ENCODE data around the gene CSPG5.

CSPG5 gene

GRCh38 chr3:47604145-47604544 is 25.5 kb upstream of the CSPG5 start:
- H3K4me3 ChIP-seq (replicated peaks; ENCODE audit: low read depth, low read length) = no peak overlapping the region
- no peak for TF ChIP-seq CTCF (IDR thresholded peaks at IDR 0.05; ENCODE audit: low read depth, low read length, missing control alignments)
- no peak for DNase-seq (ENCODE audit: extremely low read depth, low read depth)

GRCh38 chr3:47603332-47603731 is 24.7 kb upstream of the CSPG5 start:
- no peak overlapping the region for H3K4me3 ChIP-seq (replicated peaks; ENCODE audit: low read depth, low read length)
- no peak for DNase-seq (ENCODE audit: extremely low read depth, low read depth)
- no peak for TF ChIP-seq CTCF (IDR thresholded peaks at IDR 0.05; ENCODE audit: low read depth, low read length, missing control alignments)

GRCh38 chr3:47601281-47601680 is 22.6 kb upstream of the CSPG5 start:
- no peak for TF ChIP-seq CTCF (IDR thresholded peaks at IDR 0.05; ENCODE audit: low read depth, low read length, missing control alignments)
- no peak for DNase-seq (ENCODE audit: extremely low read depth, low read depth)

GRCh38 chr3:47594792-47595191 is 16.1 kb upstream of the CSPG5 start:
- H3K4me3 ChIP-seq (replicated peaks; ENCODE audit: low read depth, low read length) = no peak overlapping the region
- DNase-seq (ENCODE audit: extremely low read depth, low read depth) = no peak
- no peak for TF ChIP-seq CTCF (IDR thresholded peaks at IDR 0.05; ENCODE audit: low read depth, low read length, missing control alignments)

More at GRCh38 chr3:47601281-47601680, 22.6 kb upstream of the CSPG5 start:
- H3K4me3 ChIP-seq (replicated peaks; ENCODE audit: low read depth, low read length) = no peak overlapping the region

GRCh38 chr3:47592066-47592795 is 13.6 kb upstream of the CSPG5 start:
- no peak for TF ChIP-seq CTCF (IDR thresholded peaks at IDR 0.05; ENCODE audit: low read depth, low read length, missing control alignments)
- H3K4me3 ChIP-seq (replicated peaks; ENCODE audit: low read depth, low read length) = no peak overlapping the region
- DNase-seq (ENCODE audit: extremely low read depth, low read depth) = no peak

- H3K4me3 ChIP-seq (replicated peaks; ENCODE audit: low read depth, low read length) = no peak overlapping the region
- DNase-seq (ENCODE audit: extremely low read depth, low read depth) = no peak
- TF ChIP-seq CTCF (IDR thresholded peaks at IDR 0.05; ENCODE audit: low read depth, low read length, missing control alignments) = no peak
Measured at GRCh38 chr3:47590216-47590615, 11.6 kb upstream of the CSPG5 start.

GRCh38 chr3:47588587-47588986 is 9.9 kb upstream of the CSPG5 start:
- H3K4me3 ChIP-seq (replicated peaks; ENCODE audit: low read depth, low read length) = no peak overlapping the region
- no peak for DNase-seq (ENCODE audit: extremely low read depth, low read depth)
- no peak for TF ChIP-seq CTCF (IDR thresholded peaks at IDR 0.05; ENCODE audit: low read depth, low read length, missing control alignments)

All from HFF-Myc (cell line).